SK-N-DZ (cell line): ENCODE results near the gene DMKN. TPM values are rescaled to one million over a fixed set of nuclear protein-coding genes. Genes with fewer than 3 reads are reported as not detected.
A peak's percentile ranks its signal among the peaks of the same experiment; 100 is the strongest.

ENCODE experiments used
- DNase-seq: peaks from one replicate; pipeline ENCODE4 v3.0.0-alpha.2; 2015; ENCODE audit warnings: low spot score
- polyA plus RNA-seq, 2 experiments: library from polyadenylated mRNA; depleted of rRNA; stranded (reverse); fragments of >200 nt; gene quantifications; 2 replicates each; pipeline ENCODE4 v1.2.3, GENCODE V29; 2014

DMKN gene, protein sequence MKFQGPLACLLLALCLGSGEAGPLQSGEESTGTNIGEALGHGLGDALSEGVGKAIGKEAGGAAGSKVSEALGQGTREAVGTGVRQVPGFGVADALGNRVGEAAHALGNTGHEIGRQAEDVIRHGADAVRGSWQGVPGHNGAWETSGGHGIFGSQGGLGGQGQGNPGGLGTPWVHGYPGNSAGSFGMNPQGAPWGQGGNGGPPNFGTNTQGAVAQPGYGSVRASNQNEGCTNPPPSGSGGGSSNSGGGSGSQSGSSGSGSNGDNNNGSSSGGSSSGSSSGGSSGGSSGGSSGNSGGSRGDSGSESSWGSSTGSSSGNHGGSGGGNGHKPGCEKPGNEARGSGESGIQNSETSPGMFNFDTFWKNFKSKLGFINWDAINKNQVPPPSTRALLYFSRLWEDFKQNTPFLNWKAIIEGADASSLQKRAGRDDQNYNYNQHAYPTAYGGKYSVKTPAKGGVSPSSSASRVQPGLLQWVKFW
- not detected in 2 replicates for polyA plus RNA-seq (2014; cell fraction: cytosol; rRNA removed)
- not detected in 2 replicates for polyA plus RNA-seq (2014; cell fraction: nucleus; rRNA removed)

DNA sequence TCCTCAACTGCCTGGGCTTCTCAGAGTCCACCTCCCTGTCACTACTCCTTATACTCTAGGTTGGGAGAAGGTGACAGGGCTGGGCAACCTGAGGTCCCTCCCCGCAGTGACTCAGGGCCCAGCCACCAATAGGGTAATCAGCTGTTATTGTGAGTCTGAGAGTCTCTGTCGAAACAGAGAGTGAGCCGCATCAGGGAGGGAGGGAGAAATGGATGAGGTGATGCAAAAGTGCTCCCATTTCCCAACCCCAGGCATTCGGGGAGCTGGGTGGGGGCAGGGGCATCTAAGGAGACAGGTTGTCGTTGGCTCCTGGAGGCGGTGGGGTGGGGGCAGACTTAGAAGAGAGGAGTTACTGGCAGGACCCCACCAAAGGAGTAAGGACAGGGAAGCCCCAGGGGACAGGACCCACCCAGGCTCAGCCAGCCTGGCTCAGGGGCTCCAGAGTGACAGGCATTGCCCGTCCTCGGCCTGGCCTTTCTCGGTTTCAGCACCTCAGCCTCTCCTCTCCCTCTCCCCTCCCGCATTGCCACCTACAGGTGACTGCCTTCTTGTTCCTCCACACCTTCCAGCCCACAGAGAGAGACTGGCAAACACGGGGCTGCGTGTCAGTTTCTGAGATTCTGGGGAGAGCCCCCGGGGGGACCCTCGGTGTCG lies at the start of gene DMKN:
TSS of gene DMKN (minus strand) at position 22 of the 654 bp plus-strand sequence. CDS start 174 bp downstream, outside the sequence.
- DNase-seq = no peak

DNA sequence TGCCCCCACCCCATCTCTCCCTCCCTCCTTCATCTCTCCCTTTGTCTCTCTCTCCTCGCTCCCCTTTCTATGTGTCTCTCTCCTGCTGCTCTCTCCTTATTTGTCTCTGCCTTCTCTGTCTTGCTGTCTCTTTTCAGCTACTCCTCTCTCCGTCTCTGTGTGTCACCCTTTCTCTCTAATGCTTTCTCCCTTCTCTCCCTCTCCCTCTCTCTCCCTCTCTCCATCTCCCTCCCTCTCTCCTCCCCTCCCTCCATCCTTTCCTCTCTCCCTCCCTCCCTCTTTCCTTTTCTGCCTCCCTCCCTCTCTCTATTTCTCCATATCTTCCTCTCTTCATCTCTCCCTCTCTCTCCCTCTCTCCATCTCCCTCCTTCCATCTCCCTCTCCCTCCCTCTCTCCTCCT lies 49.3 kb upstream of the DMKN start:
- no peak for DNase-seq

DNA sequence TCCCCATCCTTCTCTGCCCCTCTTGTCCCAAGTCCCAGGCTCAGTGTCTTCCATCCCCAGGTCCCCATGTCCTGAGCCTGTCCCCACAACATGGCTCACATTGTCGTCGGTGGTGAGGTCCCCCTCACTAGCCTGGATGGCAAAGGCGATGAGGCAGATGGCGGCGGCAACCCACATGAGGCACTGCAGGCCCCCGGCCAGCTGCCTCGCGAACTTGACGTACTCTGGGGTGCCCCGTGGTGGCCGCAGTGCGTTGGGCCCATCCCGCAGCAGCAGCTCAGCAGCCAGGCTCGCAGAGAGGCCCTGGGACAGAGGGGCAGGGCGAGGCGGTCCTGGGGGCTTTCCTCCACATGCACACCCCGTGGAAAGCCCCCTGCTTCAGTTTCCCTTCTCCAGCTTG lies 48.9 kb upstream of the DMKN start:
- DNase-seq = no peak

DNA sequence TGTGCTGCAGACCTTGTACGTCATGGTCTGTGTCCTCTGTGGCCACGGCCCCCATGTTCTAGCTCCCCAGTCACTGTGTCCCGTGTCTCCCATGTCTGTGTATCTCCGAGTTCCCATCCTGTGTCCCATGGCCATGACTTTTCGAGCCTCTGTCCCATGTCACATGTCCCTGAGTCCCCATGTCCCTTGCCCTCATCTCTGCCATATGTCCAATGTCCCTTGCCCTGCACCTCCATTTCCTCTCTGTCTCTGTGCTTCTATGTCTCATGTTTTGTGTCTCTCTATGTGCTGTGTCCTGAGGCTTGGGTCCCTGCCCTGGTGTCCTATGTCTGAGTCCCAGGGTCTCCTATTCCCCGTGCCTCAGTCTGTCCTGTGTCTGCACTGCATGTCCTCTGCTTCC lies 48.0 kb upstream of the DMKN start:
- no peak for DNase-seq

DNA sequence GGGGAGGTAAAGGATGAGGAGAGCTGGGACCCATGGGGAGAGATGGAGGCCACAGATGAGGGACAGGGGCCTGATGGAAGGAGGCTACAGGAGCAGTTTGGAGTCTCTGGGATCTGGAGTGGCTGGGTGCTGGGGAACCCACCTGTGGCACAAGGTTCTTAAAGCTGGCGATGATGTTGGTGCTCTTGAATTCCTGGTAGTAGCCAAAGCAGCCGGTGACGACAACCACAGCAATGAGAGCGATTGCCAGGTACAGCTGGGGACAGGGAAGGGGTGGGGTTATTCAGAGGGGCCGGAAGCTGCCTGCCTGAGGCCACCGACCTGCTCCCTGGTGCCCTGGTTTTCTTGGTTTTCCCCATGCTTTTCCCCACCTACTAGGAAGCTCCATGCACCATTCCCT lies 47.2 kb upstream of the DMKN start:
- no peak for DNase-seq

DNA sequence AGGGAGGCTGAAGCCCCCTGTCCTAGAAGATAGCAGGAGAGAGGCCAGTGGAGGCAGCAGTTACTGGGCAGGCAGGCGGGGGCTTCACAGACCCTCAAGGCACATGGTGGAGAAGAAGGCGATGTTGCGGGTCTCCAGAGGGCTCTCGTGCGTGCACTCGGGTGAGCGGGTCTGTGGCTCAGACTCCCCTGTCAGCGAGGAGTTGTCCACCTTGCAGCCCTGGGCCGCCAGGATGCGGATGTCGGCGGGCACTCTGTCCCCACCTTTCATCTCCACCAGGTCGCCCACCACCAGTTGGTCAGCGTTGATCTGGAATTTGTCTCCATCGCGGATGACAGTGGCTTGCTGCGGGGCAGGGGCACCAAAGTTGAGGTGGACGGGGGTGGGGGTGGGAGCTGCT lies 46.8 kb upstream of the DMKN start:
- DNase-seq = no peak

DNA sequence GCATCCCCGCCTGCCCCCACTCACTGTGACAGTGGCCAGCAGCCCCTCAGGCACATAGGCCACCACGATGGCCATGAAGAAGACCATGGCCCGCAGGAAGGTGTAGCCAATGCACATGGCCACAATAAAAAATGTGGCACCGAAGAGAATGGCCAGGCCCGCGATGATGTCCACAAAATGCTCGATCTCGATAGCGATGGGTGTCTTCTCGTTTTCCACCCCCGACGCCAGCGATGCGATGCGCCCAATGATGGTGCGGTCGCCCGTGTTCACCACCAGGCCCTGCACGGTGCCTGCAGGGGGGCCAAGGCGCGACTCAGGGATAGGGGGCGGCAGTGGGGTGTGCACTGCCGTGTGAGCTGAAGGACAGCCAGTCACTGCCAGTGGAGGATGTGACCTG lies 46.3 kb upstream of the DMKN start:
- no peak for DNase-seq

DNA sequence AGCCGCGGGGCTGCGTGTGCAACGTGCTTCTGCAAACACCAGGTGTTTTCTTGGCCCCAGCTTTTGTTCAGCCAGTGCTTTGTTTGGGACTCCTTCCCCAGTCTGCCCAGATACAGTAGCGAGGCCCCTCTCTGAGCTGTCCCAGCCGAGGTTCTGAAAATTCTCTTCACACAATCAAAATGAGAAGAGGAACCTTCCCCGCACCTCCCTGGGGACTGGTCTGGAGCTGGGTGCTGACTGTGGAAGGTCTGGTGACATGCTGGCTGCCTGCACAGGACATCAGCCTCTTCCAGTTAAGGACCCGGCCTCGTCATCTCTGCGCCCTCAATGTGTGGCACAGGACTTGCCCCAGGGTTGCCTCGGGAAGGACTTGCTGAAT lies 45.8 kb upstream of the DMKN start:
- no peak for DNase-seq

DNA sequence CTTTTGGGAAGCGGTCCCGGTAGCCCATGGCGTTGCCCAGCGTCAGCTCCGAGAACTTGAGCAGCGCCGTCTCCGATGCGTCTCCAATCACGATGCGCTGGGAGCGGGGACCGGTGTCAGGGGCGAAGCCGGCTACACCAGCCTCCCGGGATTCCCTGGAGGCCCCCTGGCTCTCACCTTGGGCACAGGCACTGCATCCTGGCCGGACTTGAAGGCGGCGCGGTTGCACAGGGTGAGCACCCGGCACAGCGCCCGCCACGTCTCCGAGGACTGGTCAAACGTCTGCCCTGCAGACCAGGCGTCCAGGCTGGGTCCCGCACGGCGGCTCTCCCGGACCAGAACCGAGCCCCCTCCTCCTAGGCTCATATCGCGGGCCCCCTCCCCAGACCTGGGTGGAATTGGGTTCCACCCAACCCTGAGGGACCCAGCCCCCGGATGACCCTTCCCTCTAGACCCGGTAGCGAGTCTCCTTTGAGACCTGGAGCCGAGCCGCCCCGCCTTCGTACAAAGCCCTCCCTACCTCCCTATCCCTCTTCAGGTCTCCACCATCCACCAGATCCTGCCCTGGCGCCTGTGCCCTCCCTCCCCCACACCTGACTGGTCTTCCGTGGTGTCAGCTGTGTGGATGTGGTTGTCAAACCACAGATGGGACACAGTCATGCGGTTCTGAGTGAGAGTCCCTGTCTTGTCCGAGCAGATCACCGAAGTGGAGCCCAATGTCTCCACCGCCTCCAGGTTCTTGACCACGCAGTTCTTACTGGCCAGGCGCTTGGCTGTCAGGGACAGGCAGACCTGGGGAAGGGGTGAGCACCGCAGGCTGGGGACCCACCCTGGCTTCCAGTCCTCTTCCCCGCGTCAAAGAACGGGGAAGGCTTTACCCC lies 45.2 kb upstream of the DMKN start:
- no peak for DNase-seq

DNA sequence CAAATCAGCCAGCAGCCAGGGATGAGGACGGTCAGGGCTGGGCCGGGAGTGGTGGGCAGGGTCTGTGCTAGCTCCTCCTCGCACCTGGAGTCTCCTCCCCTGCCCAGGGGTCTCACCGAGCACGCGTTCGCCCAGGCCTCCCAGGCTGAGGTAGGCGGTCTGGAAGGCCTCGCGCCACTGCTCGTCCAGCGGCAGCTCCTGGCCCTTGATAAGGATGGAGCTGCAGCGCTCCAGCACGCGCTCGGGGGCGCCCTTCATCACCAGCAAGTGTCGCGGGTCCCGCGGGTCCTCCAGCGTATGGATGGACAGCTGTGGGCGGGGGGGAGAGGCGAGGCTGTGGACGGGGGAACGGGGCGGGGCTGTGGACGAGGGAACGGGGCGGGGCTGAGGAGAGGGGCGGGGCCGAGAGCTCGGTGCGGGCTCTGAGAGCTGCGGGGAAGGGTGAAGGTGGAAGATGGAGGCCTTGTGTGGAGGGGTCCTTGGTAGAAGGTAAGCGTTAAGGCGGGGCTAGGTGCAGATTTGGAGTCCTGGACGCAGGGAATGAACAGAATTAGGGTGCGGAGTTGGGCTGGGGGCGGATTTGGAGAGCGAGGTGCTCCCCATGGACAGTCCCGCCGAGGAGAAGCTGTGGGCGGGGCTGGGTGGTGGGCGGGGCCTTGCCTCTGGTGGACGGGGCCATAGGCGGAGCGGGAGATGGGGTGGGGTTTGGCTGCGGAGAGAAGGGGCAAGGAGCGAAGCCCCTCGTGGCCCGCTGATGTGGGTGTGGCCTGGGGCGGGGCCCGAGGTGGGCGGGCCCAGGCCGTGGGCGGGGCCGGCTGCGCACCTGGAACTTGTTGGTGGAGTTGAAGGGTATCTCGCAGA lies 44.3 kb upstream of the DMKN start:
- peak; percentile 78 for DNase-seq

DNA sequence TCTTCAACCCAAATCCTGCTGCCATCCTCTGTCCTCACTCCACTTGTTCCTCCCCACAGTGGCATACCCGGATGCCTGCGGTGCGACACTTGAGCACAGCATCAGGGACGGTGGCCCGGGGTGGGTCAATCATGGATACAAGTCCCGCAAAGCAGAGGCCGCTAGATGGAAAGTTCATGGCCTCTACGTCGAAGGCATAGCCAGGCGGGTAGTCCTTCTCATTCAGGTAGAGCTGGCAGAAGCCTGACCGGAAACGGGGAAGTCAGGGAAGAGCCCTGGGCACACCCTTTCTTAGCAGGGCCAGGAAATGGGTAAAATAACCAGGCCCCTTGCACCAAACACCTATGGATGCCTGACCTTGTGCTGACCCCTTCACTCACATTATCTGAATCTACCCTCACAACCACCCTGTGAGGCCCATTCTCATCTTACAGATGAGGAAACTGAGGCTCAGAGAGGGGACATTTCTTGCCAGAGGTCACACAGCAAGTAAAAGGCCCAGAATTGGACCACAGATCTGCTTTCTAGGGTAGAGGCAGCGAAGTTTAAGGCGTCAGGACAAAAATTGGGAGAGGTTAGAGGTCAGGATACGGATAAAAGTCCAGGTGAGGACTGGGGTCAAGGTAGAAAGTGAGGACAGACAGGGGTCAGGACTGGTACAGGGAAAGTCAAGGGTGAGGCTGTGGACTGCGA lies 43.5 kb upstream of the DMKN start:
- no peak for DNase-seq

DNA sequence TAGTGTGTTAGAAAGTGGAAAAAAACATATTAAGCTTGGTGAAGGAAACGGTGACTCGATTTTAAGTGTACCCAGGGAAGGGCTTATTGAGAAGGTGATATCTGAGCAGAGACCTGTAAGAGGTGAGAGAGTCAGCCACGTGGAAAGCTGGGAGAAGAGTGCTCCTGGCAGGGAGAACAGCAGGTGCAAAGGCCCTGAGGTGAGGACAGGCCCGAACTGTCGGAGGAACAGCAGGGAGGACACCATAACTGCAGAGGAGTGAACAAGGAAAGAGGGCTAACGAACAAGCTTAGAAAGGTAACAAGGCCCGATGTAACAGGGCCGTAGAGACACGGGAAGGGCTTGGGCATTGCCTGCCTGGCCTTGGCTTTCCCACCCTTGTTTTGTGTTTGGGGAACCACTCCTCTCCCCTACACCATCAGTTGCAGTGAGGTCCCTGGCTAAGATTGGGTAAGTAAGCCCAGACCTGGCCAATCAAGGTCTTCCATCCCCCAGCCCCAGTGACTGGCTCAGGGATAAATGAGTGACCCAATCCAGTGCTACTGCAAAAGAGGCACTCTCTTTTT lies 42.7 kb upstream of the DMKN start:
- DNase-seq = no peak

DNA sequence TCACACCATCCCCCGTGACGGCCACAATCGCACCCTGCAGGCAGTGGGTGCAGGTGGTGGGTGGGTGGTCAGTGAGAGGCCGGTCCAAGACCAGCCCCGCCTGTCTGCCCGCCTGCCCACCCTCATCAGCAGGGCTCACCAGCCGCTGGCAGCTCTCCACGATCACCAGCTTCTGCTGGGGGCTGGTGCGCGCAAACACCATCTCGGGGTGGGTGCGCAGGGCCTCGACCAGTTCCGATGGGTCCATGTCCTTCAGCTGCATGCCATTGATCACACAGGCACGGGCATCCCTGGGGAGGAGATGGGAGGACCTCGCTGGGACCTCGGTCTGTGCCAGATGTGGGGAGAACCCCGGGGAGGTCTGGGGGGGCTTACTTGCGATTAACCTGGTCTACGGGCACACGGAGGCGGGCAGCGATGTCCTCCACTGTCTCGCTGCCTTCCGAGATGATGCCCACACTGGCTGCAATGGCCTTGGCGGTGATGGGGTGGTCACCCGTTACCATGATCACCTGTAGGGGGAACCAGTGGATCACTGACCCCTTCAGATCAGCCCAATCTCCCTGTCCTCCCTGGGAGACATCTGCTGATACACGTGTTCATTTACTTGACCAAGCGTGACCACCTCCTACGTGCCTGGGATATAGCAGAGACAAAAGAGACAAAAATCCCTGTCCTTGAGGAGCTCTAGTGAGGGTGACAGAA lies 42.0 kb upstream of the DMKN start:
- peak; percentile 69 for DNase-seq

DNA sequence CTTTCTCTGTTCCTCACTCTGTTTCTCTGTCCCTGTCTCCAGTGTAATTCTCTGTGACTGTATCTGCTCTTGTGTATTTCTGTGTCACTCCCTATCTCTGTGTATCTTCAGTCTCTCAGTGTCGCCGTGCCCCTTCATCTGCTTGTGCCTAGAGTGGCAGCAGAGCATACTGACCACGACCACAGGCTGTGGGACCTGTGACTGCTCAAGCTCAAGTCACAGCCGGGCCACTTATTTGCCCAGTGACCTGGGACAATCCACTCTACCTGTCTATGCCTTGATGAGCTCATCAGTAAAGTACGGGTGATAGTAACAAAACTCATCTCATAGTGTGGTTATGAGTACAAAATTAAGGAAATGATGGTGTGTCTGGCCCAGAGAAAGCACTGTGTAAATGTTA lies 40.6 kb upstream of the DMKN start:
- no peak for DNase-seq

DNA sequence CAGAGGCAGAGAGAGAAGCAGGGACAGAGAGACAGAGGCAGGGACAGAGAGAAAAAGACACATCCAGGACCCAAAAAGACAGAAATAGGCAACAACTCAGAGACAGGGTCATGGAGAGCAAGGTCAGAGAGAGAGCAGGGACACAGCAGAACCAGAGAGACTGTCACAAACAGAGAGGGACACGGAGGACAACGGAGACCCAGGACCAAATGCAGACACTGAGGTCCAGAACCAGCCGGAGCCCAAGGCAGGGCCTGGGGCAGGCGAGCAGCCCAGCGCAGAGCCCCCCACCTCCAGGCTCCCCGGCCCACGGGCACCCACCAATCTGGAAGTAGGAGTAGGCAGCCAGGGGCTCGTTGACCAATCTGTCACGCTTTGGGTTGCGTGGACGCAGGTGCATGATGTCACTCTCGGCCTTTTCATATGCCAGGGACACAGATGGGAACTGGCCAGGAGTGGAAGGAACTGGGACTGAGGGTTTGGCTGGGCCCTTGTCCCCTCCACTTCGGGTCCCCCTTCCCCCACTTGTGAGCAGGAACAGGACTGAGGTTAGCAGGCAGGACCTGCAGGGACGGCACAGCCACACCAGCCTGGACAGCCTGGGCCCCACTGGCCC lies 40.0 kb upstream of the DMKN start:
- DNase-seq = no peak

DNA sequence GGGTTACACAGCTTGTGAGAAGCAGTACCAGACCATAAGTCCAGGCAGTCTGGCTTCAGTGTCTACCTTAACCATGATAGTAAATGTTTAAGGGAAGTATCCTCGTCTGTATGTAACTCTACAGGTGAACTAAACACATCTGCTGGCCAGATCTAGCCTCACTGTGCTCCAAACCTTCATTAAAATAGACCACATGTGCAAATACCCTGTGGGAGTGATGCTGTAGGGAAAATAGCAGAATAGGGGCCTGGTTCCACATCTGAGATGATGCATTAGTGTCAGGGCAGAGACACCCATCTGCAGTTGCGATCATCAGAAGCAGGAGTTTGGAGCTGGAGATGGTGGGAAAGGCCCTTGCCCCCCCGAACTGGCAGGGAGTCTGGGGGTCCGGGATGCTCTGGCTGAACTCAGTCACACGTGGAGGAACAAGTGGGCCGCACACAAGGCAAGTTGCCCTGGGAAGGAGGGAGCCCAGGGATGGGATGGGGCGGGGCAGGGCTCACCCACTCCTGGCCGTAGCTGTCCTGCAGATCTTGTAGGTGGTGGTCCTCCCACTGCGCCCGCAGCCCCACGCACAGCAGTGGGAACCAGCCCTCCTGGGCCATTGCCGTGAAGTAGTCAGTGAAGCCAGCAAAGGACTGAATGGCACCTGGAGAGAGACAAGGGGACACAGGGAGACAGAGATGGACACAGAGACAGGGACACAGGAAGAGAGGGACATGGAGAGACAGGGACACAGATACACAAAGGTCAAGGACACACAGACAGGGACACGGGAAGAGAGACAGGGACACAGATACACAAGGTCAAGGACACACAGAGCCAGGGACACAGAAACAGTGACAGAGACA lies 39.3 kb upstream of the DMKN start:
- DNase-seq = no peak

DNA sequence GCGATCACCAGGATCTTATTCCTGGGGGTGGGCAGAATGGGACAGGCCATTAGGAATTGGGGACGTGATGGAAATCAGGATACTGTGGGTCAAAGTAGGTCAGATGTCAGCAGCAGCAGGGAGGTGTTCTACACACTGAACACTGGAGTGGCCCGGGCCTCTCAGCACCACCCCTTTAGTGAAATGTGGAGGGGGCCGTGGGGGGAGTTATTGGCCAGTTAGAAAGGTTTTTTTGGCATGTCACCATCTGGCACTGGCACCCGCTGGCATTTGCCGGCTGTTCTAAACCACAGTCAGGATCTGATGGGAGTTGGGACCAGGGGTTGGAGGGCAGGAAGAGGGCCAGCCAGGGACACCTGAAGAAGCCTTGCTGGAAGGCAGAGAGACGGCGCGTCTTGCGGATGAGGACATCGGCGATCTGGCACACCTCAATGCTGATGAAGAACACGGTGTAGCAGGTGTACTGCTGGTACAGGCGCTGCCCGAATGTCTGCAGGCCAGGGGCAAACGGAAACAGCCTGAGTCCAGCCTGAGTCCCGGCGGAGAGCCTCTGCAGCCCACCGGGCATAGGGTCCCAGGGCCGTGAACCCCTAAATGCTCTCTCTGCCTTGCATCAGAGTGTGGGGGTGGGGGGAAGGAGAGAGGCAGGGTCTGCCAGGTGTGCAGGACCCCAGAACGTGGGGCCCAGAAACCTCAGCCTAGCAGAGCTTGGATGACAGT lies 37.8 kb upstream of the DMKN start:
- no peak for DNase-seq
